ENCODE measurements around the gene PCDHGA6.

DNA sequence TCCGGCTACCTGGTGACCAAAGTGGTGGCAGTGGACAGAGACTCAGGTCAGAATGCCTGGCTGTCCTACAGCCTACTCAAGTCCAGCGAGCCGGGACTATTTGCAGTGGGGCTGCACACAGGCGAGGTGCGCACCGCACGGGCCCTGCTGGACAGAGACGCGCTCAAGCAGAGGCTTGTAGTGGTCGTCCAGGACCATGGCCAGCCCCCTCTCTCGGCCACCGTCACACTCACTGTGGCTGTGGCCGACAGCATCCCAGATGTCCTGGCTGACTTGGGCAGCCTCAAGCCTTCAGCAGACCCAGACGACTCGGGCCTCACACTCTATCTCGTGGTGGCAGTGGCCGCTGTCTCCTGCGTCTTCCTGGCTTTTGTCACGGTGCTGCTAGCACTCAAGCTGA, 16.7 kb upstream of the PCDHGA6 start:
- TF ChIP-seq, protein P1, sequence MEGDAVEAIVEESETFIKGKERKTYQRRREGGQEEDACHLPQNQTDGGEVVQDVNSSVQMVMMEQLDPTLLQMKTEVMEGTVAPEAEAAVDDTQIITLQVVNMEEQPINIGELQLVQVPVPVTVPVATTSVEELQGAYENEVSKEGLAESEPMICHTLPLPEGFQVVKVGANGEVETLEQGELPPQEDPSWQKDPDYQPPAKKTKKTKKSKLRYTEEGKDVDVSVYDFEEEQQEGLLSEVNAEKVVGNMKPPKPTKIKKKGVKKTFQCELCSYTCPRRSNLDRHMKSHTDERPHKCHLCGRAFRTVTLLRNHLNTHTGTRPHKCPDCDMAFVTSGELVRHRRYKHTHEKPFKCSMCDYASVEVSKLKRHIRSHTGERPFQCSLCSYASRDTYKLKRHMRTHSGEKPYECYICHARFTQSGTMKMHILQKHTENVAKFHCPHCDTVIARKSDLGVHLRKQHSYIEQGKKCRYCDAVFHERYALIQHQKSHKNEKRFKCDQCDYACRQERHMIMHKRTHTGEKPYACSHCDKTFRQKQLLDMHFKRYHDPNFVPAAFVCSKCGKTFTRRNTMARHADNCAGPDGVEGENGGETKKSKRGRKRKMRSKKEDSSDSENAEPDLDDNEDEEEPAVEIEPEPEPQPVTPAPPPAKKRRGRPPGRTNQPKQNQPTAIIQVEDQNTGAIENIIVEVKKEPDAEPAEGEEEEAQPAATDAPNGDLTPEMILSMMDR (IDR thresholded peaks at IDR 0.05; ENCODE audit: low read length), result no peak
- TF ChIP-seq EZH2 (optimal IDR thresholded peaks at IDR 0.05; ENCODE audit: low read depth, low read length), result no peak
